ENCODE data around the gene ADGRG7. TPM values are rescaled to one million over a fixed set of nuclear protein-coding genes. Genes with fewer than 3 reads are reported as not detected.

Gene ADGRG7
- total and polyA plus RNA-seq, 4 donors, result 2.1 to 65.5 (median 13.7) TPM

DNA sequence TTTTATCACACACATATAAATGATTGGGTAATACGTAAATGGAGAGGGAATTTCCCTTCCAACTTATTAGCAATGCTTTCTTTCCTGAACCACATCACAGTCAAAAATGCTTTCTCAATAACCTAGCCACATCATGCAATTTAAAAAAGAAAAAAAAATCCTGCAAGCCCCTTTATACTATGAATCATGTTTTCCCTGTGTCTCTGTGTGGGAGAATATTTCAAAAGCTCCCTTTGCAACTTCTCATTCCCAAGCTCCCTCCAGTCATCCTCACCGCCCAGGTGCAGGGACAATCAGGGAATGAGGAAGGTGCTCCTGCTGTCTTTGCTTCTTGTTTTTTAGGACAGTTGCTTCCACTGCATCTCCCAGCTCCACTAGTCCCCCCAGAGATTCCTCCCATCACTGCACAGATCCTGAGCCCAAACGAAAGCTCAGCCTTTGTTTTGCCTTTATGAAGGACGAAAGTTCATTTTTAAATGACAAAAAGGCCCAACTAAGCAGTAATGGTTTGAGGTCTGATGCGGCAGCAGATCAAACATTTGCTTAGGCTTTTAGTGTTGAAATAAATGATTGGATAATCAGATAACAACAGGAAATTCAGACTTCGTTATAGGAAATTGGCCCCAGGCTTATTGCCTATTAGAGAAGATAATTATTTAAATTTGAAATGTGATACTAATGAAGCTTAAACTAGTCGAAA lies 47.8 kb upstream of the ADGRG7 start:
- WGBS, result 47% methylated on average over 7 of the region's 7 CpGs
- no peak for DNase-seq (ENCODE audit: low spot score)
- TF ChIP-seq RXRA (IDR thresholded peaks at IDR 0.05) (peak in 1 of 2 donors; percentile 12), HNF4A (conservative IDR thresholded peaks at IDR 0.05) (peak in 1 of 2 donors; percentile 36), SP1 (IDR thresholded peaks at IDR 0.05) (peak; percentile 26), ZBTB33 (IDR thresholded peaks at IDR 0.05) (no peak), YY1 (IDR thresholded peaks at IDR 0.05) (peak; percentile 55), EGR1 (IDR thresholded peaks at IDR 0.05; ENCODE audit: low read depth in 2 of 2) (peak in 1 of 2 donors; percentile 39), MAX (IDR thresholded peaks at IDR 0.05) (peak; percentile 32), NR2F2 (IDR thresholded peaks at IDR 0.05) (no peak), HNF4G (IDR thresholded peaks at IDR 0.05) (peak; percentile 25), JUND (IDR thresholded peaks at IDR 0.05) (peak; percentile 47 to 55)
- peak overlapping the region; percentile 87 to 95 for H3K27ac ChIP-seq (ENCODE audit: low read depth in 1 of 2, low read length in 2 of 2)
- no peaks in the 10 kb centered on the region for H3K9me3 ChIP-seq (ENCODE audit: control insufficient read depth in 4 of 4, low read length in 3 of 4)
- peaks cover 2 to 16% (median 7%) of the 10 kb centered on the region in 4 donors for H3K4me1 ChIP-seq (ENCODE audit: control insufficient read depth in 4 of 4, insufficient read depth in 4 of 4, low read length in 3 of 4)
- peak overlapping the region; percentile 35 to 81 for H3K9ac ChIP-seq (ENCODE audit: low read depth in 1 of 2, low read length in 2 of 2)
- peaks cover 0 to 6% (median 2%) of the 10 kb centered on the region in 4 donors for H3K36me3 ChIP-seq (ENCODE audit: control insufficient read depth in 4 of 4, insufficient read depth in 3 of 4, low read depth in 1 of 4, low read length in 3 of 4)
- H3K27me3 ChIP-seq (ENCODE audit: control insufficient read depth in 4 of 4, insufficient read depth in 4 of 4, low read length in 3 of 4), result no peaks in the 10 kb centered on the region
- no peak overlapping the region for H3K4me3 ChIP-seq (ENCODE audit: low read depth in 1 of 3, low read length in 3 of 3)

DNA sequence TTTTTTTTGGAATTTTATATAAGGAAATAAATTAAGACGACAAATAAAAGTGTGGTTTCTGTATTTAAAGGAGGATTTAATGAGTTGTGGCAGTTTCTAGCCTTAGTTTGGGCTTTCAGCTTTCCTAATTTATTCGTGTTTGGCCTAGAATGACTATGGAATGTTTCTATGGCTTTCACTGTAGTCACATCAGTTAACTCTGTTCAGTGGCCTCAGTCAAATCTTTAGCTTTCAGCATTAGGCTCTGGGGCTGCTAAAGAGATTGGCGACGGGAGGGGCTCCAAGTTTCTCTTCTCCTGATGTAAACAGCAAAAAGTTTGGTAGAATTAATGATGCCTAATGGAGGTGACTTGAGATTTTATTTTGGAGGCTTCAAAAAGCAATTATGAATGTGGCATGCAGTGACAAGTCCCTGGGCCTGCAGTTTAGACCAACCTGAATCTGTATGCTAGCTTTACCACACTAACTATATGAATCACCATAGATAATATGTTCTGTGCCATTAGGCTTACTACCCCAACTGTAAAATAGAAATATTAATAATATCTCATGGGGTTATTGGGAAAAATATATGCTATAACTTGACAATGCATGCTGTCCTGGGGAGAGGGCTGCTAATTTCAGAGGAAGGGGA lies 47.1 kb upstream of the ADGRG7 start:
- TF ChIP-seq YY1 (IDR thresholded peaks at IDR 0.05) (no peak), FOXA2 (IDR thresholded peaks at IDR 0.05) (no peak), JUND (IDR thresholded peaks at IDR 0.05) (no peak), TAF1 (conservative IDR thresholded peaks at IDR 0.05) (no peak), GABPA (IDR thresholded peaks at IDR 0.05 in 1 of 2, conservative IDR thresholded peaks at IDR 0.05 in 1 of 2) (no peak), FOXA1 (IDR thresholded peaks at IDR 0.05) (no peak), RXRA (IDR thresholded peaks at IDR 0.05) (no peak), HNF4G (IDR thresholded peaks at IDR 0.05) (no peak), NR2F2 (IDR thresholded peaks at IDR 0.05) (no peak), ZBTB33 (IDR thresholded peaks at IDR 0.05) (no peak), SP1 (IDR thresholded peaks at IDR 0.05) (no peak)
- TF ChIP-seq, protein P1, sequence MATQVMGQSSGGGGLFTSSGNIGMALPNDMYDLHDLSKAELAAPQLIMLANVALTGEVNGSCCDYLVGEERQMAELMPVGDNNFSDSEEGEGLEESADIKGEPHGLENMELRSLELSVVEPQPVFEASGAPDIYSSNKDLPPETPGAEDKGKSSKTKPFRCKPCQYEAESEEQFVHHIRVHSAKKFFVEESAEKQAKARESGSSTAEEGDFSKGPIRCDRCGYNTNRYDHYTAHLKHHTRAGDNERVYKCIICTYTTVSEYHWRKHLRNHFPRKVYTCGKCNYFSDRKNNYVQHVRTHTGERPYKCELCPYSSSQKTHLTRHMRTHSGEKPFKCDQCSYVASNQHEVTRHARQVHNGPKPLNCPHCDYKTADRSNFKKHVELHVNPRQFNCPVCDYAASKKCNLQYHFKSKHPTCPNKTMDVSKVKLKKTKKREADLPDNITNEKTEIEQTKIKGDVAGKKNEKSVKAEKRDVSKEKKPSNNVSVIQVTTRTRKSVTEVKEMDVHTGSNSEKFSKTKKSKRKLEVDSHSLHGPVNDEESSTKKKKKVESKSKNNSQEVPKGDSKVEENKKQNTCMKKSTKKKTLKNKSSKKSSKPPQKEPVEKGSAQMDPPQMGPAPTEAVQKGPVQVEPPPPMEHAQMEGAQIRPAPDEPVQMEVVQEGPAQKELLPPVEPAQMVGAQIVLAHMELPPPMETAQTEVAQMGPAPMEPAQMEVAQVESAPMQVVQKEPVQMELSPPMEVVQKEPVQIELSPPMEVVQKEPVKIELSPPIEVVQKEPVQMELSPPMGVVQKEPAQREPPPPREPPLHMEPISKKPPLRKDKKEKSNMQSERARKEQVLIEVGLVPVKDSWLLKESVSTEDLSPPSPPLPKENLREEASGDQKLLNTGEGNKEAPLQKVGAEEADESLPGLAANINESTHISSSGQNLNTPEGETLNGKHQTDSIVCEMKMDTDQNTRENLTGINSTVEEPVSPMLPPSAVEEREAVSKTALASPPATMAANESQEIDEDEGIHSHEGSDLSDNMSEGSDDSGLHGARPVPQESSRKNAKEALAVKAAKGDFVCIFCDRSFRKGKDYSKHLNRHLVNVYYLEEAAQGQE (IDR thresholded peaks at IDR 0.05), result no peak
- TF ChIP-seq, protein P2, sequence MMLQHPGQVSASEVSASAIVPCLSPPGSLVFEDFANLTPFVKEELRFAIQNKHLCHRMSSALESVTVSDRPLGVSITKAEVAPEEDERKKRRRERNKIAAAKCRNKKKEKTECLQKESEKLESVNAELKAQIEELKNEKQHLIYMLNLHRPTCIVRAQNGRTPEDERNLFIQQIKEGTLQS (IDR thresholded peaks at IDR 0.05), result no peak
- Histone ChIP-seq H3K27ac (ENCODE audit: low read depth in 1 of 2, low read length in 2 of 2) (peak overlapping the region; percentile 87 to 95), H3K4me1 (ENCODE audit: control insufficient read depth in 4 of 4, insufficient read depth in 4 of 4, low read length in 3 of 4) (peaks cover 2 to 16% (median 7%) of the 10 kb centered on the region in 4 donors), H3K36me3 (ENCODE audit: control insufficient read depth in 4 of 4, insufficient read depth in 3 of 4, low read depth in 1 of 4, low read length in 3 of 4) (peaks cover 0 to 6% (median 2%) of the 10 kb centered on the region in 4 donors), H3K27me3 (ENCODE audit: control insufficient read depth in 4 of 4, insufficient read depth in 4 of 4, low read length in 3 of 4) (no peaks in the 10 kb centered on the region), H3K9me3 (ENCODE audit: control insufficient read depth in 4 of 4, low read length in 3 of 4) (no peaks in the 10 kb centered on the region), H3K9ac (ENCODE audit: low read depth in 1 of 2, low read length in 2 of 2) (peak overlapping the region; percentile 35 to 81), H3K4me3 (ENCODE audit: low read depth in 1 of 3, low read length in 3 of 3) (no peak overlapping the region)
- DNase-seq (ENCODE audit: low spot score), result no peak
- 90% methylated on average over 4 of the region's 4 CpGs for WGBS

Data from liver (tissue), 9 donors.